GM23338 (cell line): ENCODE results near the gene HSD17B11. TPM values are rescaled to one million over a fixed set of nuclear protein-coding genes. Genes with fewer than 3 reads are reported as not detected.

Experiments
- ATAC-seq: fragments of 200-7000 bp; cut with Tn5 transposase; 3 replicates; pipeline ENCODE4 v1.9.1; 2020
- DNase-seq: peaks from one replicate; pipeline ENCODE4 v3.0.0-alpha.2; 2015; ENCODE audit warnings: low spot score
- H2AFZ ChIP-seq: fragments of 200-600 bp; sonication (generic); 2 replicates; pipeline ENCODE4 v1.8.0; 2016; ENCODE audit warnings: antibody characterized with exemption, mild to moderate bottlenecking, moderate library complexity
- H3F3A ChIP-seq: fragments of 200-600 bp; sonication (generic); replicated peaks from 2 replicates; pipeline ENCODE4 v1.8.0; 2017; ENCODE audit warnings: antibody characterized with exemption, mixed run types, low read depth
- H3K27ac ChIP-seq: fragments of 200-600 bp; sonication (generic); 2 replicates; pipeline ENCODE4 v1.6.1; 2016; ENCODE audit warnings: low read depth
- H3K27me3 ChIP-seq: fragments of 200-600 bp; sonication (generic); 2 replicates; pipeline ENCODE4 v1.8.0; 2016; ENCODE audit warnings: mild to moderate bottlenecking, mixed run types, moderate library complexity; ENCODE audit not compliant: insufficient read depth
- H3K36me3 ChIP-seq: fragments of 200-600 bp; sonication (generic); 2 replicates; pipeline ENCODE4 v1.8.0; 2016; ENCODE audit warnings: mild to moderate bottlenecking; ENCODE audit not compliant: insufficient read depth
- H3K4me1 ChIP-seq: fragments of 200-600 bp; sonication (generic); 2 replicates; pipeline ENCODE4 v1.8.0; 2016; ENCODE audit warnings: mild to moderate bottlenecking, moderate library complexity; ENCODE audit not compliant: insufficient read depth
- H3K4me2 ChIP-seq: fragments of 200-600 bp; sonication (generic); 2 replicates; pipeline ENCODE4 v1.7.1; 2017; ENCODE audit warnings: mixed run types
- H3K4me3 ChIP-seq: fragments of 200-600 bp; sonication (generic); 2 replicates; pipeline ENCODE4 v1.6.1; 2016; ENCODE audit warnings: mixed run types
- H3K79me2 ChIP-seq: fragments of 200-600 bp; sonication (generic); replicated peaks from 2 replicates; pipeline ENCODE4 v1.8.0; 2017; ENCODE audit warnings: mild to moderate bottlenecking; ENCODE audit not compliant: insufficient read depth
- H3K9me2 ChIP-seq: fragments of 200-600 bp; sonication (generic); 2 replicates; pipeline ENCODE4 v1.8.0; 2017; ENCODE audit not compliant: insufficient read depth
- H4K20me1 ChIP-seq: fragments of 200-600 bp; sonication (generic); replicated peaks from 2 replicates; pipeline ENCODE4 v1.8.0; 2017; ENCODE audit warnings: mild to moderate bottlenecking; ENCODE audit not compliant: insufficient read depth
- H3K27ac Mint-ChIP-seq: 2 replicates; pipeline ENCODE4 v1.8.0; 2020; ENCODE audit warnings: inconsistent platforms, mild to moderate bottlenecking, moderate library complexity, mixed read lengths
- H3K27me3 Mint-ChIP-seq: 3 replicates; pipeline ENCODE4 v1.8.0; 2022; ENCODE audit warnings: low read depth, mild to moderate bottlenecking, moderate library complexity, mixed read lengths, inconsistent platforms; ENCODE audit not compliant: insufficient read depth, poor library complexity
- H3K36me3 Mint-ChIP-seq: 3 replicates; pipeline ENCODE4 v1.8.0; 2021; ENCODE audit warnings: low read depth, mild to moderate bottlenecking, inconsistent platforms, moderate library complexity, mixed read lengths
- H3K4me1 Mint-ChIP-seq: 3 replicates; pipeline ENCODE4 v1.8.0; 2020; ENCODE audit warnings: mild to moderate bottlenecking, inconsistent platforms, mixed read lengths
- H3K4me3 Mint-ChIP-seq: 3 replicates; pipeline ENCODE4 v1.8.0; 2021; ENCODE audit warnings: moderate library complexity, mild to moderate bottlenecking, inconsistent platforms, mixed read lengths
- H3K9me3 Mint-ChIP-seq: 3 replicates; pipeline ENCODE4 v1.8.0; 2020; ENCODE audit warnings: moderate library complexity, mild to moderate bottlenecking, inconsistent platforms, mixed read lengths
- CREB1 ChIP-seq: fragments of 250-450 bp; sonication (Bioruptor Pico); IDR thresholded peaks from 2 replicates; pipeline ENCODE4 v1.5.0; 2020; ENCODE audit warnings: low read depth, mild to moderate bottlenecking, moderate library complexity
- CTCF ChIP-seq, 2 experiments: fragments of 200-600 bp in 1 of 2; sonication (generic) in 1 of 2; conservative IDR thresholded peaks; 2 replicates each; pipeline versions ENCODE4 v1.5.1 to v1.6.1; 2016 to 2017; ENCODE audit warnings: antibody characterized with exemption in 2 of 2, low read depth in 2 of 2, mild to moderate bottlenecking in 2 of 2, moderate library complexity in 1 of 2
- ETS1 ChIP-seq: IDR thresholded peaks from 2 replicates; pipeline ENCODE4 v1.6.1; 2016; ENCODE audit warnings: antibody characterized with exemption
- EZH2 ChIP-seq: fragments of 200-600 bp; sonication (generic); IDR thresholded peaks from one replicate; pipeline ENCODE4 v1.8.0; 2017; ENCODE audit warnings: antibody characterized with exemption, mild to moderate bottlenecking, low read depth; ENCODE audit not compliant: unreplicated experiment
- EZH2phosphoT487 ChIP-seq: fragments of 200-600 bp; sonication (generic); IDR thresholded peaks from one replicate; pipeline ENCODE4 v1.8.1; 2018; ENCODE audit warnings: antibody characterized with exemption; ENCODE audit not compliant: unreplicated experiment
- JUNB ChIP-seq: IDR thresholded peaks from one replicate; pipeline ENCODE4 v1.6.1; 2016; ENCODE audit warnings: antibody characterized with exemption; ENCODE audit not compliant: unreplicated experiment
- NANOG ChIP-seq: IDR thresholded peaks from 2 replicates; pipeline ENCODE4 v1.6.1; 2016; ENCODE audit warnings: antibody characterized with exemption, borderline replicate concordance
- POLR2AphosphoS5 ChIP-seq: IDR thresholded peaks from 2 replicates; pipeline ENCODE4 v1.6.1; 2016; ENCODE audit warnings: antibody characterized with exemption, low read depth
- REST ChIP-seq: IDR thresholded peaks from one replicate; pipeline ENCODE4 v1.6.1; 2018; ENCODE audit warnings: antibody characterized with exemption; ENCODE audit not compliant: unreplicated experiment
- STAT1 ChIP-seq: IDR thresholded peaks from one replicate; pipeline ENCODE4 v1.6.1; 2016; ENCODE audit warnings: antibody characterized with exemption; ENCODE audit not compliant: unreplicated experiment
- ZNF114 ChIP-seq: fragments of 250-450 bp; sonication (Bioruptor Pico); IDR thresholded peaks from 2 replicates; pipeline ENCODE4 v1.5.0; 2020; ENCODE audit warnings: mild to moderate bottlenecking, moderate library complexity
- polyA plus RNA-seq: library from polyadenylated mRNA; unstranded; fragments of >200 nt; fragmentation: Nextera tagmentation; extraction: Ambion mirVana; gene quantifications from 2 replicates; pipeline ENCODE4 v1.2.1, GENCODE V29; 2016
- total RNA-seq: library from RNA; depleted of rRNA; stranded (reverse); fragments of >200 nt; shearing (Covaris generic); gene quantifications from 2 replicates; pipeline ENCODE4 v1.2.3, GENCODE V29; 2014

Gene HSD17B11
- total and polyA plus RNA-seq, 2 experiments from 2014 or later, result 9.7 to 14.8 TPM

- Histone ChIP-seq H3K4me2 (no peak overlapping the region), H3K79me2 (peaks cover 99% of the 10 kb centered on the region), H3F3A (no peaks in the 10 kb centered on the region), H3K27ac (no peak overlapping the region), H4K20me1 (peaks cover 7% of the 10 kb centered on the region), H3K27me3 (no peaks in the 10 kb centered on the region), H3K4me1 (peaks cover 7% of the 10 kb centered on the region), H2AFZ (no peak overlapping the region), H3K9me2 (no peaks in the 10 kb centered on the region), H3K36me3 (no peaks in the 10 kb centered on the region), H3K4me3 (no peak overlapping the region)
- Mint-ChIP-seq H3K27ac (no peak overlapping the region), H3K27me3 (no peaks in the 10 kb centered on the region), H3K4me1 (peaks cover 24% of the 10 kb centered on the region; the same call in 2 of the 3 replicates), H3K4me3 (no peak overlapping the region), H3K9me3 (no peaks in the 10 kb centered on the region), H3K36me3 (no peaks in the 10 kb centered on the region)
- DNase-seq (no peak), ATAC-seq (no peak)
- TF ChIP-seq REST (no peak), ETS1 (no peak), EZH2 (no peak), POLR2AphosphoS5 (no peak), ZNF114 (CRISPR knock-in tag) (no peak), CTCF (conservative IDR thresholded peaks at IDR 0.05; ENCODE audit: low read depth in 2 of 2) (no peak), JUNB (no peak), CREB1 (CRISPR knock-in tag) (no peak), NANOG (no peak)
Measured at GRCh38 chr4:87428979-87429378, 38.0 kb upstream of the HSD17B11 start.

GRCh38 chr4:87427518-87427868 lies 36.5 kb upstream of the HSD17B11 start:
- peaks cover 29% of the 10 kb centered on the region; the same call in 2 of the 3 replicates for H3K4me1 Mint-ChIP-seq
- Histone ChIP-seq H3K79me2 (peaks cover 96% of the 10 kb centered on the region), H3K4me2 (no peak overlapping the region), H3K4me1 (peaks cover 15% of the 10 kb centered on the region), H4K20me1 (peaks cover 7% of the 10 kb centered on the region), H2AFZ (no peak overlapping the region), H3K27ac (no peak overlapping the region), H3K4me3 (no peak overlapping the region), H3F3A (no peaks in the 10 kb centered on the region), H3K36me3 (no peaks in the 10 kb centered on the region), H3K27me3 (no peaks in the 10 kb centered on the region), H3K9me2 (no peaks in the 10 kb centered on the region)
- no peaks in the 10 kb centered on the region for H3K9me3 Mint-ChIP-seq
- no peak overlapping the region for H3K4me3 Mint-ChIP-seq
- H3K27me3 Mint-ChIP-seq, result no peaks in the 10 kb centered on the region
- H3K36me3 Mint-ChIP-seq, result no peaks in the 10 kb centered on the region
- no peak for DNase-seq
- ATAC-seq, result no peak
- H3K27ac Mint-ChIP-seq, result no peak overlapping the region; the same call in 1 of the 2 replicates
- no peak for TF ChIP-seq STAT1
- TF ChIP-seq EZH2, result no peak
- no peak for TF ChIP-seq CREB1 (CRISPR knock-in tag)
- TF ChIP-seq NANOG, result no peak
- no peak for TF ChIP-seq REST
- TF ChIP-seq EZH2phosphoT487, result no peak
- no peak for TF ChIP-seq JUNB
